HEK293 (cell line): Measurements from ENCODE around the gene ERVK3-1.

Source experiments
- HOXA7 ChIP-seq: sonication (generic); formaldehyde crosslinking; IDR thresholded peaks from 2 replicates; pipeline ENCODE4 v1.8.1; 2022; ENCODE audit warnings: missing genetic modification reagents, borderline replicate concordance
- IKZF3 ChIP-seq: fragments of 450-650 bp; IDR thresholded peaks from 2 replicates; pipeline ENCODE4 v1.5.0; 2018; ENCODE audit warnings: missing biosample characterization, mild to moderate bottlenecking, missing genetic modification characterization, moderate library complexity
- KLF10 ChIP-seq: fragments of 450-650 bp; IDR thresholded peaks from 2 replicates; pipeline ENCODE4 v1.5.1; 2018; ENCODE audit warnings: missing biosample characterization, mild to moderate bottlenecking, missing genetic modification characterization
- KLF7 ChIP-seq: fragments of 450-650 bp; formaldehyde crosslinking; IDR thresholded peaks from 2 replicates; pipeline ENCODE4 v1.5.1; 2016; ENCODE audit warnings: missing biosample characterization, missing genetic modification characterization, borderline replicate concordance
- KLF8 ChIP-seq: fragments of 450-650 bp; formaldehyde crosslinking; IDR thresholded peaks from 2 replicates; pipeline ENCODE4 v1.5.1; 2016; ENCODE audit warnings: missing biosample characterization, missing genetic modification characterization
- OSR2 ChIP-seq: fragments of 450-650 bp; formaldehyde crosslinking; IDR thresholded peaks from 2 replicates; pipeline ENCODE4 v1.5.1; 2016; ENCODE audit warnings: missing biosample characterization, missing genetic modification characterization
- REPIN1 ChIP-seq: fragments of 450-650 bp; formaldehyde crosslinking; IDR thresholded peaks from 2 replicates; pipeline ENCODE4 v1.5.1; 2017; ENCODE audit warnings: missing biosample characterization, missing genetic modification characterization, low read depth
- TCF7L2 ChIP-seq: IDR thresholded peaks from 2 replicates; pipeline ENCODE4 v1.6.1; 2011; ENCODE audit warnings: low read depth, mild to moderate bottlenecking, inconsistent platforms, low read length, moderate library complexity, borderline replicate concordance
- TRIM28 ChIP-seq: IDR thresholded peaks from 2 replicates; pipeline ENCODE4 v1.6.1; 2011; ENCODE audit warnings: low read length, control low read depth, borderline replicate concordance
- WT1 ChIP-seq: fragments of 450-650 bp; formaldehyde crosslinking; IDR thresholded peaks from 2 replicates; pipeline ENCODE4 v1.5.1; 2016; ENCODE audit warnings: missing biosample characterization, missing genetic modification characterization
- ZBTB1 ChIP-seq: fragments of 450-650 bp; formaldehyde crosslinking; IDR thresholded peaks from 2 replicates; pipeline ENCODE4 v1.5.1; 2016; ENCODE audit warnings: missing biosample characterization, missing genetic modification characterization
- ZBTB17 ChIP-seq: fragments of 450-650 bp; formaldehyde crosslinking; IDR thresholded peaks from 2 replicates; pipeline ENCODE4 v1.5.1; 2016; ENCODE audit warnings: missing biosample characterization, missing genetic modification characterization
- ZIC2 ChIP-seq: fragments of 450-650 bp; formaldehyde crosslinking; IDR thresholded peaks from 2 replicates; pipeline ENCODE4 v1.5.1; 2016; ENCODE audit warnings: missing biosample characterization, missing genetic modification characterization
- ZNF146 ChIP-seq: fragments of 450-650 bp; formaldehyde crosslinking; IDR thresholded peaks from 2 replicates; pipeline ENCODE4 v1.5.1; 2016; ENCODE audit warnings: missing biosample characterization, missing genetic modification characterization
- ZNF292 ChIP-seq: fragments of 450-650 bp; formaldehyde crosslinking; IDR thresholded peaks from 2 replicates; pipeline ENCODE4 v1.5.1; 2016; ENCODE audit warnings: low read depth, missing biosample characterization, missing genetic modification characterization, borderline replicate concordance
- ZNF311 ChIP-seq: fragments of 450-650 bp; formaldehyde crosslinking; IDR thresholded peaks from 2 replicates; pipeline ENCODE4 v1.5.1; 2017; ENCODE audit warnings: missing biosample characterization, missing genetic modification characterization, borderline replicate concordance
- ZNF404 ChIP-seq: fragments of 450-650 bp; formaldehyde crosslinking; IDR thresholded peaks from 2 replicates; pipeline ENCODE4 v1.5.1; 2017; ENCODE audit warnings: missing biosample characterization, missing genetic modification characterization
- ZNF549 ChIP-seq: fragments of 450-650 bp; IDR thresholded peaks from 2 replicates; pipeline ENCODE4 v1.5.1; 2018; ENCODE audit warnings: missing biosample characterization, missing genetic modification characterization, mild to moderate bottlenecking, inconsistent platforms, moderate library complexity
- ZNF555 ChIP-seq: fragments of 450-650 bp; formaldehyde crosslinking; conservative IDR thresholded peaks from 2 replicates; pipeline ENCODE4 v1.5.1; 2017; ENCODE audit warnings: missing biosample characterization, mild to moderate bottlenecking, missing genetic modification characterization, inconsistent platforms
- ZNF621 ChIP-seq: fragments of 450-650 bp; formaldehyde crosslinking; IDR thresholded peaks from 2 replicates; pipeline ENCODE4 v1.5.1; 2017; ENCODE audit warnings: missing biosample characterization, missing genetic modification characterization
- ZNF707 ChIP-seq: fragments of 450-650 bp; formaldehyde crosslinking; IDR thresholded peaks from 2 replicates; pipeline ENCODE4 v1.5.1; 2016; ENCODE audit warnings: missing biosample characterization, missing genetic modification characterization
- ZNF777 ChIP-seq: fragments of 450-650 bp; formaldehyde crosslinking; IDR thresholded peaks from 2 replicates; pipeline ENCODE4 v1.5.1; 2017; ENCODE audit warnings: missing biosample characterization, missing genetic modification characterization, borderline replicate concordance
- ZNF785 ChIP-seq: fragments of 450-650 bp; formaldehyde crosslinking; IDR thresholded peaks from 2 replicates; pipeline ENCODE4 v1.5.1; 2016; ENCODE audit warnings: missing biosample characterization, missing genetic modification characterization
- ZNF830 ChIP-seq: fragments of 450-650 bp; IDR thresholded peaks from 2 replicates; pipeline ENCODE4 v1.5.0; 2018; ENCODE audit warnings: missing biosample characterization, missing genetic modification characterization, low read depth, mild to moderate bottlenecking, moderate library complexity
- TF ChIP-seq, protein P1 (sequence below): fragments of 450-650 bp; formaldehyde crosslinking; IDR thresholded peaks from 2 replicates; pipeline ENCODE4 v1.5.1; 2016; ENCODE audit warnings: missing biosample characterization, missing genetic modification characterization
- TF ChIP-seq, protein P2 (sequence below): fragments of 450-650 bp; formaldehyde crosslinking; conservative IDR thresholded peaks from 2 replicates; pipeline ENCODE4 v1.5.1; 2016; ENCODE audit warnings: low read depth, missing biosample characterization, missing genetic modification characterization
- TF ChIP-seq, protein P3 (sequence below): fragments of 450-650 bp; formaldehyde crosslinking; IDR thresholded peaks from 2 replicates; pipeline ENCODE4 v1.5.1; 2016; ENCODE audit warnings: missing biosample characterization, missing genetic modification characterization, low read depth
- TF ChIP-seq, protein P4 (sequence below): fragments of 450-650 bp; IDR thresholded peaks from 2 replicates; pipeline ENCODE4 v1.5.1; 2018; ENCODE audit warnings: missing biosample characterization, missing genetic modification characterization
- TF ChIP-seq, protein P5 (sequence below): fragments of 450-650 bp; formaldehyde crosslinking; IDR thresholded peaks from 2 replicates; pipeline ENCODE4 v1.5.1; 2016; ENCODE audit warnings: missing biosample characterization, missing genetic modification characterization

Gene ERVK3-1

DNA sequence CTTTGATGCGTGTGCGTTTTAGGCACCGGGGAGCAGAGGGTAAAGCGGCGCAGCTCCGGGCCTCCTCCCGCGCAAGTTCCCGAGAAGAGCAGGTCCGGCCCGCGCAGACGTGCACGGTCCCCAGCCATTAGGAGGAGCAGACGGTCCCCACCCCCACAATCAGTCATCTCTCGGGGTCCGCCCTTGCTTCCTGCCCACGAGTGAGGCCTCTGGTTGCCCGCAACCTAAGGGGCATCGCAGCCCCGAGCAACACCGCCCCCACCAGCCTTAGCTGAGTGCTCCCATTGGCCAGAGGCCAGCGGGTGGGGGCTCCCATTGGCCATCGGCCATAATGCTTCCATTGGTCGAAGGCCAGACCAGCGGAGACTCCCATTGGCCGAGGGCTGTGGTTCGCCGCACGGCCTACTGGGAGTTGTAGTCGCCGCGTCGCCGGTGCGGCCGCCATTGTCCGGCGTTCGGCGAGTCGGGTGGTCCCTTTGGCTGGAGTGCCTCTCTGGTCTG, 26.6 kb upstream of the ERVK3-1 start, which contains the start of gene ZNF8 (continued):
- TF ChIP-seq, protein P1, sequence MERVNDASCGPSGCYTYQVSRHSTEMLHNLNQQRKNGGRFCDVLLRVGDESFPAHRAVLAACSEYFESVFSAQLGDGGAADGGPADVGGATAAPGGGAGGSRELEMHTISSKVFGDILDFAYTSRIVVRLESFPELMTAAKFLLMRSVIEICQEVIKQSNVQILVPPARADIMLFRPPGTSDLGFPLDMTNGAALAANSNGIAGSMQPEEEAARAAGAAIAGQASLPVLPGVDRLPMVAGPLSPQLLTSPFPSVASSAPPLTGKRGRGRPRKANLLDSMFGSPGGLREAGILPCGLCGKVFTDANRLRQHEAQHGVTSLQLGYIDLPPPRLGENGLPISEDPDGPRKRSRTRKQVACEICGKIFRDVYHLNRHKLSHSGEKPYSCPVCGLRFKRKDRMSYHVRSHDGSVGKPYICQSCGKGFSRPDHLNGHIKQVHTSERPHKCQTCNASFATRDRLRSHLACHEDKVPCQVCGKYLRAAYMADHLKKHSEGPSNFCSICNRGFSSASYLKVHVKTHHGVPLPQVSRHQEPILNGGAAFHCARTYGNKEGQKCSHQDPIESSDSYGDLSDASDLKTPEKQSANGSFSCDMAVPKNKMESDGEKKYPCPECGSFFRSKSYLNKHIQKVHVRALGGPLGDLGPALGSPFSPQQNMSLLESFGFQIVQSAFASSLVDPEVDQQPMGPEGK (tag by site-specific recombination) = peak; percentile 98
- TF ChIP-seq, protein P2, sequence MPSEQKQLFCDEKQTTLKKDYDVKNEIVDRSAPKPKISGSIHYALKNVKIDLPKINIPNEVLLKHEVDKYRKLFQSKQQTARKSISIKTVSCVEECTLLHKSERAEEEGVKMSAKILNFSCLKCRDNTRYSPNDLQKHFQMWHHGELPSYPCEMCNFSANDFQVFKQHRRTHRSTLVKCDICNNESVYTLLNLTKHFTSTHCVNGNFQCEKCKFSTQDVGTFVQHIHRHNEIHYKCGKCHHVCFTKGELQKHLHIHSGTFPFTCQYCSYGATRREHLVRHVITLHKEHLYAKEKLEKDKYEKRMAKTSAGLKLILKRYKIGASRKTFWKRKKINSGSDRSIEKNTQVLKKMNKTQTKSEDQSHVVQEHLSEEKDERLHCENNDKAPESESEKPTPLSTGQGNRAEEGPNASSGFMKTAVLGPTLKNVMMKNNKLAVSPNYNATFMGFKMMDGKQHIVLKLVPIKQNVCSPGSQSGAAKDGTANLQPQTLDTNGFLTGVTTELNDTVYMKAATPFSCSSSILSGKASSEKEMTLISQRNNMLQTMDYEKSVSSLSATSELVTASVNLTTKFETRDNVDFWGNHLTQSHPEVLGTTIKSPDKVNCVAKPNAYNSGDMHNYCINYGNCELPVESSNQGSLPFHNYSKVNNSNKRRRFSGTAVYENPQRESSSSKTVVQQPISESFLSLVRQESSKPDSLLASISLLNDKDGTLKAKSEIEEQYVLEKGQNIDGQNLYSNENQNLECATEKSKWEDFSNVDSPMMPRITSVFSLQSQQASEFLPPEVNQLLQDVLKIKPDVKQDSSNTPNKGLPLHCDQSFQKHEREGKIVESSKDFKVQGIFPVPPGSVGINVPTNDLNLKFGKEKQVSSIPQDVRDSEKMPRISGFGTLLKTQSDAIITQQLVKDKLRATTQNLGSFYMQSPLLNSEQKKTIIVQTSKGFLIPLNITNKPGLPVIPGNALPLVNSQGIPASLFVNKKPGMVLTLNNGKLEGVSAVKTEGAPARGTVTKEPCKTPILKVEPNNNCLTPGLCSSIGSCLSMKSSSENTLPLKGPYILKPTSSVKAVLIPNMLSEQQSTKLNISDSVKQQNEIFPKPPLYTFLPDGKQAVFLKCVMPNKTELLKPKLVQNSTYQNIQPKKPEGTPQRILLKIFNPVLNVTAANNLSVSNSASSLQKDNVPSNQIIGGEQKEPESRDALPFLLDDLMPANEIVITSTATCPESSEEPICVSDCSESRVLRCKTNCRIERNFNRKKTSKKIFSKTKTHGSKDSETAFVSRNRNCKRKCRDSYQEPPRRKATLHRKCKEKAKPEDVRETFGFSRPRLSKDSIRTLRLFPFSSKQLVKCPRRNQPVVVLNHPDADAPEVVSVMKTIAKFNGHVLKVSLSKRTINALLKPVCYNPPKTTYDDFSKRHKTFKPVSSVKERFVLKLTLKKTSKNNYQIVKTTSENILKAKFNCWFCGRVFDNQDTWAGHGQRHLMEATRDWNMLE (tag by site-specific recombination) = peak; percentile 13; the same call in 1 of the 2 replicates
- TF ChIP-seq OSR2 (tag by site-specific recombination) = no peak
- TF ChIP-seq ZNF830 (tag by site-specific recombination) = no peak
- TF ChIP-seq, protein P3, sequence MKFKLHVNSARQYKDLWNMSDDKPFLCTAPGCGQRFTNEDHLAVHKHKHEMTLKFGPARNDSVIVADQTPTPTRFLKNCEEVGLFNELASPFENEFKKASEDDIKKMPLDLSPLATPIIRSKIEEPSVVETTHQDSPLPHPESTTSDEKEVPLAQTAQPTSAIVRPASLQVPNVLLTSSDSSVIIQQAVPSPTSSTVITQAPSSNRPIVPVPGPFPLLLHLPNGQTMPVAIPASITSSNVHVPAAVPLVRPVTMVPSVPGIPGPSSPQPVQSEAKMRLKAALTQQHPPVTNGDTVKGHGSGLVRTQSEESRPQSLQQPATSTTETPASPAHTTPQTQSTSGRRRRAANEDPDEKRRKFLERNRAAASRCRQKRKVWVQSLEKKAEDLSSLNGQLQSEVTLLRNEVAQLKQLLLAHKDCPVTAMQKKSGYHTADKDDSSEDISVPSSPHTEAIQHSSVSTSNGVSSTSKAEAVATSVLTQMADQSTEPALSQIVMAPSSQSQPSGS (tag by site-specific recombination) = no peak
- TF ChIP-seq, protein P4, sequence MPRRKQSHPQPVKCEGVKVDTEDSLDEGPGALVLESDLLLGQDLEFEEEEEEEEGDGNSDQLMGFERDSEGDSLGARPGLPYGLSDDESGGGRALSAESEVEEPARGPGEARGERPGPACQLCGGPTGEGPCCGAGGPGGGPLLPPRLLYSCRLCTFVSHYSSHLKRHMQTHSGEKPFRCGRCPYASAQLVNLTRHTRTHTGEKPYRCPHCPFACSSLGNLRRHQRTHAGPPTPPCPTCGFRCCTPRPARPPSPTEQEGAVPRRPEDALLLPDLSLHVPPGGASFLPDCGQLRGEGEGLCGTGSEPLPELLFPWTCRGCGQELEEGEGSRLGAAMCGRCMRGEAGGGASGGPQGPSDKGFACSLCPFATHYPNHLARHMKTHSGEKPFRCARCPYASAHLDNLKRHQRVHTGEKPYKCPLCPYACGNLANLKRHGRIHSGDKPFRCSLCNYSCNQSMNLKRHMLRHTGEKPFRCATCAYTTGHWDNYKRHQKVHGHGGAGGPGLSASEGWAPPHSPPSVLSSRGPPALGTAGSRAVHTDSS (tag by site-specific recombination) = no peak
- TF ChIP-seq REPIN1 = no peak
- no peak for TF ChIP-seq ZBTB1 (tag by site-specific recombination)
- TF ChIP-seq HOXA7 (CRISPR knock-in tag) = no peak
- TF ChIP-seq, protein P5, sequence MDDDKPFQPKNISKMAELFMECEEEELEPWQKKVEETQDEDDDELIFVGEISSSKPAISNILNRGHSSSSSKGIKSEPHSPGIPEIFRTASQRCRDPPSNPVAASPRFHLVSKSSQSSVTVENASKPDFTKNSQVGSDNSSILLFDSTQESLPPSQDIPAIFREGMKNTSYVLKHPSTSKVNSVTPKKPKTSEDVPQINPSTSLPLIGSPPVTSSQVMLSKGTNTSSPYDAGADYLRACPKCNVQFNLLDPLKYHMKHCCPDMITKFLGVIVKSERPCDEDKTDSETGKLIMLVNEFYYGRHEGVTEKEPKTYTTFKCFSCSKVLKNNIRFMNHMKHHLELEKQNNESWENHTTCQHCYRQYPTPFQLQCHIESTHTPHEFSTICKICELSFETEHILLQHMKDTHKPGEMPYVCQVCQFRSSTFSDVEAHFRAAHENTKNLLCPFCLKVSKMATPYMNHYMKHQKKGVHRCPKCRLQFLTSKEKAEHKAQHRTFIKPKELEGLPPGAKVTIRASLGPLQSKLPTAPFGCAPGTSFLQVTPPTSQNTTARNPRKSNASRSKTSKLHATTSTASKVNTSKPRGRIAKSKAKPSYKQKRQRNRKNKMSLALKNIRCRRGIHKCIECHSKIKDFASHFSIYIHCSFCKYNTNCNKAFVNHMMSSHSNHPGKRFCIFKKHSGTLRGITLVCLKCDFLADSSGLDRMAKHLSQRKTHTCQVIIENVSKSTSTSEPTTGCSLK (tag by site-specific recombination) = no peak
- peak; percentile 86 for TF ChIP-seq KLF8 (tag by site-specific recombination)
- TF ChIP-seq ZNF555 = no peak
- no peak for TF ChIP-seq ZNF549 (tag by site-specific recombination)
- TF ChIP-seq TRIM28 = no peak
- no peak for TF ChIP-seq ZIC2 (tag by site-specific recombination)
- no peak for TF ChIP-seq WT1
- TF ChIP-seq ZBTB17 (tag by site-specific recombination) = peak; percentile 83
- no peak; the same call in 1 of the 2 replicates for TF ChIP-seq ZNF777 (tag by site-specific recombination)
- TF ChIP-seq TCF7L2 = no peak
- peak; percentile 61; the same call in 1 of the 2 replicates for TF ChIP-seq KLF7 (tag by site-specific recombination)
- no peak for TF ChIP-seq ZNF707 (tag by site-specific recombination)
- TF ChIP-seq ZNF621 (tag by site-specific recombination) = no peak
- TF ChIP-seq ZNF404 (tag by site-specific recombination) = no peak
- TF ChIP-seq ZNF785 = no peak
- TF ChIP-seq ZNF311 = no peak
- TF ChIP-seq ZNF146 (tag by site-specific recombination) = no peak
- TF ChIP-seq IKZF3 = no peak
- no peak for TF ChIP-seq ZNF292 (tag by site-specific recombination)
- no peak; the same call in 1 of the 2 replicates for TF ChIP-seq KLF10 (tag by site-specific recombination)
